Right lobe of liver (tissue), 4 donors: ENCODE results near the gene ANXA2R.
"Not testable (repeated sequence)": the region's sequence is repeated elsewhere in the genome, so short reads cannot be mapped to it uniquely, and the experiment has no call there.

Source experiments
- POLR2A ChIP-seq: fragments of 450-650 bp; IDR thresholded peaks from one replicate; pipeline ENCODE4 v1.6.1; 2017; ENCODE audit warnings: antibody characterized with exemption, mild to moderate bottlenecking
- TF ChIP-seq, protein P1 (sequence below), 4 donors: fragments of 200-600 bp in 3 of 4; fragments of 450-650 bp in 1 of 4; IDR thresholded peaks; one replicate each; pipeline versions ENCODE4 v1.5.1 to v1.8.0; 2016 to 2022; ENCODE audit warnings: antibody characterized with exemption in 4 of 4, mild to moderate bottlenecking in 2 of 4
- donor health status: DM: no; HTN: no; CAD: no.
- donor health status: DM: no; HTN: no; CAD: no.
- donor health status: DM: no; HTN: yes; CAD: no.

DNA sequence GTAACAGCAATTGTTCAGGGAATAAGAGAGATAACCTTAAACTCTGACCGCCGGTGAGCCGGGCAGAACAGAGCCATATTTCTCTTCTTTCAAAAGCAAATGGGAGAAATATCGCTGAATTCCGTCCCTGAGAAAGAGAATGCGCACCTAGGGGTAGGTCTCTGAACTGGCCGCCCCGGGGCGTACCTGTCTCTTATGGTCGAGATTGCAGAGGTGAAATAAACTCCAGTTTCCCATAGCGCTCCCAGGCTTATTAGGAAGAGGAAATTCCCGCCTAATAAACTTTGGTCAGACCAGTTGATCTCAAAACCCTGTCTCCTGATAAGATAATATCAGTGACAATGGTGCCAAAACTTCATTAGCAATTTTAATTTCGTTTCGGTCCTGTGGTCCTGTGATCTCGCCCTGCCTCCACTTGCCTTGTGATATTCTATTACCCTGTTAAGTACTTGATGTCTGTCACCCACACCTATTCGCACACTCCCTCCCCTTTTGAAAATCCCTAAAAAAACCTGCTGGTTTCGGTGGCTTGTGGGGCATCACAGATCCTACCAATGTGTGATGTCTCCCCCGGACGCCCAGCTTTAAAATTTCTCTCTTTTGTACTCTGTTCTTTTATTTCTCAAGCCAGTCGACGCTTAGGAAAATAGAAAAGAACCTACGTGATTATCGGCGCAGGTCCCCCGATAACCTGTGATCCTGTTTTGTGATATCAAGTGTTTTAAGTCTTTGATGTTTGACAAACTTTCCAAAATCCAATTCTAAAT lies 14.8 kb downstream of the ANXA2R start:
- TF ChIP-seq, protein P1, sequence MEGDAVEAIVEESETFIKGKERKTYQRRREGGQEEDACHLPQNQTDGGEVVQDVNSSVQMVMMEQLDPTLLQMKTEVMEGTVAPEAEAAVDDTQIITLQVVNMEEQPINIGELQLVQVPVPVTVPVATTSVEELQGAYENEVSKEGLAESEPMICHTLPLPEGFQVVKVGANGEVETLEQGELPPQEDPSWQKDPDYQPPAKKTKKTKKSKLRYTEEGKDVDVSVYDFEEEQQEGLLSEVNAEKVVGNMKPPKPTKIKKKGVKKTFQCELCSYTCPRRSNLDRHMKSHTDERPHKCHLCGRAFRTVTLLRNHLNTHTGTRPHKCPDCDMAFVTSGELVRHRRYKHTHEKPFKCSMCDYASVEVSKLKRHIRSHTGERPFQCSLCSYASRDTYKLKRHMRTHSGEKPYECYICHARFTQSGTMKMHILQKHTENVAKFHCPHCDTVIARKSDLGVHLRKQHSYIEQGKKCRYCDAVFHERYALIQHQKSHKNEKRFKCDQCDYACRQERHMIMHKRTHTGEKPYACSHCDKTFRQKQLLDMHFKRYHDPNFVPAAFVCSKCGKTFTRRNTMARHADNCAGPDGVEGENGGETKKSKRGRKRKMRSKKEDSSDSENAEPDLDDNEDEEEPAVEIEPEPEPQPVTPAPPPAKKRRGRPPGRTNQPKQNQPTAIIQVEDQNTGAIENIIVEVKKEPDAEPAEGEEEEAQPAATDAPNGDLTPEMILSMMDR (IDR thresholded peaks at IDR 0.05), result not testable (repeated sequence)
- TF ChIP-seq POLR2A, result not testable (repeated sequence)
